Fibroblast of mammary gland (primary cell): ENCODE data around the gene SRSF2.

ENCODE experiments used
- DNase-seq: peaks from one replicate; pipeline ENCODE4 v3.0.0-alpha.2; 2010; ENCODE audit warnings: low read depth
- H3K4me3 ChIP-seq: 2 replicates; pipeline ENCODE4 v1.5.1; 2011; ENCODE audit warnings: low read depth, mild to moderate bottlenecking, low read length, moderate library complexity; ENCODE audit not compliant: control insufficient read depth
- CTCF ChIP-seq: conservative IDR thresholded peaks from 2 replicates; pipeline ENCODE4 v1.5.1; 2011; ENCODE audit warnings: low read depth, low read length, inconsistent platforms; ENCODE audit not compliant: control insufficient read depth, insufficient read depth

The SRSF2 gene

GRCh38 chr17:76684756-76685155, 52.4 kb downstream of the SRSF2 start:
- no peak for DNase-seq
- no peak overlapping the region for H3K4me3 ChIP-seq
- no peak for TF ChIP-seq CTCF
